Activated T-helper 1 cell treated with Interleukin-2 at 50 U/mL for 16 hours (primary cell): ENCODE data around the gene PARP11.

Source experiments
- DNase-seq: peaks from one replicate; pipeline ENCODE4 v3.0.0-alpha.2; 2020; ENCODE audit warnings: low read depth

The PARP11 gene

GRCh38 chr12:3770891-3771290, 102.3 kb downstream of the PARP11 start:
- no peak for DNase-seq

- DNase-seq: no peak
Observed at GRCh38 chr12:3768911-3769447, 104.2 kb downstream of the PARP11 start.

GRCh38 chr12:3761116-3761735, 112.0 kb downstream of the PARP11 start:
- no peak for DNase-seq

- no peak for DNase-seq
Observed at GRCh38 chr12:3759878-3760277, 113.3 kb downstream of the PARP11 start.
